Colon (tissue), 2 donors: ENCODE results near the gene COL4A2.

ENCODE experiments used
- FAIRE-seq: peaks from 2 replicates; lab custom pipeline; 2012; peaks lifted over from hg19 to GRCh38; lab: Jason Lieb, UNC
- donor health status: control.
- donor health status: control.

COL4A2 gene

GRCh38 chr13:110341445-110342244, 34.6 kb downstream of the COL4A2 start:
- FAIRE-seq = no peak

GRCh38 chr13:110342474-110342873, 35.4 kb downstream of the COL4A2 start:
- FAIRE-seq = no peak

GRCh38 chr13:110343241-110343865, 36.3 kb downstream of the COL4A2 start:
- FAIRE-seq = no peak

DNA sequence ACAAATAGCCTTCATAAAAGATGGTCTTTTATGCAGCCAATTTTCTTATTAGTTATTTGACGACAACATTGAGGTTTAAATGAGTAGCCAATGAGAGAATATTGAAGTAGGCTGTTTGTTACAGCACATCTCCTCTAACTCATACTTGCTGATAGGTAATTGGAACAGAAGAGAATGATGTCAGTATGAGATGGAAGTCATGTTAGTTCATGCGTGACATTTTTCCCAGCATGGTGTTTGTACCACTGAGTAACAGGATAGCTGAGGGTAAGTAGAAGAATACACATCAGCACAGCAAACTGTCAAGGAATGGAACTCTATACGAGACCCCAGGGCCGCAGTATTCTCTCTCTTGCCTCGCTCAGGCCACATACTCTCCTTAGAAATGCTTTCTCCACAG, 37.2 kb downstream of the COL4A2 start:
- FAIRE-seq = no peak

DNA sequence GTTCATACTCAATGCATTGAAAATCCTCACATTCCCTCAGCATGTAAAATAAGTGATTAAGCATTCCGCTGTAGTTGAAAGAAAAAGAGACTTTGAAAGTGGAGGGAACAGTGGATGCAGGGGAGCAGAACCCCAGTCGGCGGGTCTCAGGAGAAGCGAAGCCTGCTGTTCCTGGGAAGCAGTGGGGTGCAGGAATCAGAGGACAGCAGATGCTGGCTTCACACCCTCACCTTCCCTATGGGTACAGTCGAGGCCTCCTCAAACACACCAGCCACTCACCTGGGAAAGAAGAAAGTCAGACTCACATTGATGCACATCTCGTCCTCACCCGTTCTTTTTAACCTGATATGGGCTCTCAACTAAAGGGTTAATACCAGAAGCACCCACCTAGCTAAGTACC, 38.2 kb downstream of the COL4A2 start:
- no peak for FAIRE-seq

DNA sequence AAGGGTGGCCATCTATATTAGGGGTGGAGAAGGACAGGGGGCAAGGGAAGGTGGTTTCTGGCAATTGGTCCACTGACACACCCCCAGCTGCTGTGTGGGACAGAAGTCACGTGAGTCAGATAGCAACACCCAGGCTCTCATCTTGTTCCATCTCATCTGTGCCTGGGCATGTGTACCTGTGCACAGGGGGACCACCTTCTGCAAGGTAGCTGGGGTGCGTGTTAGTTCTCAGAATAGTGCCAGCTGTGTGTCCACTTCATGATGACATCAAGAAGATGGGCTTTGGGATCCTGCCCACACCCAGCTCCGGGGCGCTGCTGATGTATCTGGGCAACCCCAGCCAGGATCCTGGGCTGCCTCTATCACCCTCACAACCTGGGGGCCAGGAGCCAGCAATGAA, 38.6 kb downstream of the COL4A2 start:
- no peak for FAIRE-seq

- FAIRE-seq = no peak
These were observed 39.6 kb downstream of the COL4A2 start for GRCh38 chr13:110346661-110347067.

- no peak for FAIRE-seq
These were observed 40.0 kb downstream of the COL4A2 start for GRCh38 chr13:110347088-110347487.

DNA sequence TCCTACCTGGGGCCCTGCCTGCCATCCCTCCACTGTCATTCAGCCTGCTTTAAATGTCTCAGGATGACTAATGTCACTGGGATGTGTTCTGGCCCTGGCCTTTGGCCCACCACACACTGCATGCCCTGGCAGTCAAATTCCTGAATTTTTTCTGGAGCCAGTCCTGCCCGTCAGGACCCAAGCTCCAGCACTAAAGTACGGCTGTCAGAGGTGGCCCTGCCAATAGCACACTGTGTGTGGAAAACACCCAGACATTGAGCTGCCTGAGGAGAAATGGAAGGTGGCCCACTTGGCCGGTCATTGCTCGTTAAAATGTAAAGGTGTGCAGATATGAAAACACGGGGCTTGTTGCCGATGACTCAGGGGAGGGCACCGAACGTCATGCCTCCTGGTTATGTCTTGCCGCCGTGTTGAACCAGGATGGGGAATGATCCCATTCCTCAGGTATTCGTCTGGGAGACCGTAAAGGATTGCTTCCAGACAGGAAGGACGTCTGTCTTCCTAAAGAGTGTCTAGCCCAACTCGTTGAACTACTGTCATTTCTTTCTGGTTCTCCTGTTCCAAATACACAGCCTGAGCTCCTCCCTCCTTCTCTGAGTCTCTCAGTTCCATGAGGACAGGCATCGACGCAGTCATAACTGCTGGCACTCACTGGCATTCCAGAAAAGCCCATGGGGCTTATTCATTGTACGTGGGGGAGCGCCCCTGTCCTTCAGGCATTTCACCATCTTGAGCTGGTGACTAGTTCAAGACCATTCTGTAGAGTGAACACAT, 40.6 kb downstream of the COL4A2 start:
- no peak for FAIRE-seq

DNA sequence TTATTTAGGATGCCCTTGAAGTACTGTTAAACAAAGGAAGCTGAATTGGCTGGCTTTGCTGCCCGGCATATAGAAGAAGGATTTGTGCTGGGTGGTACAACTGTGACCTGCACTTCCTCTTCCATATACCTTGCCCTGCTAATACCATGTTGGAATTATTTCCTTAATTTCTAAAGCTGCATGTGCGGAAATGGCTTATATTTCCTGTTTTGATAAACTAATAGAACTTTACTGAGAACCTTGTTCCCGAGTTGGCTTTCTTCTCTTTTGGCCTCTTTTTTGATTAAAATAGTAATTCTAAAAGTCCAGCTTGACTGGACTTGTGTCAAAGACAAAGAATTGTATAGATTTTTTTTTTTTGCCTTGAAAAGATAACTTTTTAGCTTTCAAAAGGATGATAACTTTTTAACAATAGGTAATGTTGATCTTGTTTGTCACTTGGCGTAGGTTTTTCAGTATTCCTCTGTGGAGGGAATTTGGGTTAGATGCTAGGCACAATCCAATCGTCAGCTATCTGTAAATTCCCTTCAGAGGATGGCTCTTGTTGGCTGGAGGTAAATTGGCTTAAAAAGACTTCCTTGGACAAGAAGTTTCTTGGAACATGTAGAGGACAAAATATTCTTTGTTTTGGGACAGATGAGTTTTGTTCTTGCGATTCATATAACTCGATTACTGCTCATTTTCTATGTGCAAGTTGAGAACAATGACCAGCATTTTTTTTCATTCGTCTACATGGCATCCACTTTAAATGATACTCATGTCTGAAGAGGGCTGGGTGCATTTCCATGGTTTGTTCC, 41.4 kb downstream of the COL4A2 start:
- FAIRE-seq = no peak

DNA sequence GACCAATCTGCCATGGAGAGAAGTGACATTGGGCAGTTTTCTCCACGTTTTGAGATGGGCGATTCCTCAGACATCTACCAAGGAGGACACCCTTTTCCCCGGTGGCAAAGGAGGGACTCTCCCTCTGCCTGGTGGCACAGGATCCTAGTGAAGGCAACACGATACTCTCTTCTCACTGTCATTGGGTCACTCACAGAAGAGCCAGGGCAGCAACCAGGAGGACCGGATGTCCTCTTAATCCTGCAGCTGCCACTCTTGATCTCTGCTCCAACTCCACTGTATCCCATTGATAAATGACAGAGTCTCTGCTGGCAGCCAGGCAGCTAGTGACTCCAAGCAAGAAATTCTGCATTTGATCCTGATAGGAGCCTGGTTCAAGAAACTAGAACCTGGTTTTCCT, 42.2 kb downstream of the COL4A2 start:
- no peak for FAIRE-seq

DNA sequence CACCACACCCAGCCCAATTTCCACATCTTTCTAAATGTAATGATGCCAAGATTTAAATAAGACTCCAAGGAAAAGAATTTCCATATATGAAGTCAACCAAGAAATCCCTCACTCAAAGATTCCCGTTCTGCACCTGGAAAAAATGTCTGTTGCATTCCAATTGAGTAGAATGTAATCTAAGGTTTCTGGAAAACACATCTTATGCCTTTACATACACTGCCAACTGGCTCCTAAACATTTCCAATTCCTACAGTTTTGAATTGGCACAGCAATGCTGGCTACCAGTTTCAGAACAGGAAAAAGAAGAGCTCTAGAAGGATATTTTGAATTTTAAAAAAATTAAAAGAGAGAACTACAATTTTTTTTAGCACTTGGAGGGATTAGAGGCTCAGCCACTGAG, 43.0 kb downstream of the COL4A2 start:
- no peak for FAIRE-seq

DNA sequence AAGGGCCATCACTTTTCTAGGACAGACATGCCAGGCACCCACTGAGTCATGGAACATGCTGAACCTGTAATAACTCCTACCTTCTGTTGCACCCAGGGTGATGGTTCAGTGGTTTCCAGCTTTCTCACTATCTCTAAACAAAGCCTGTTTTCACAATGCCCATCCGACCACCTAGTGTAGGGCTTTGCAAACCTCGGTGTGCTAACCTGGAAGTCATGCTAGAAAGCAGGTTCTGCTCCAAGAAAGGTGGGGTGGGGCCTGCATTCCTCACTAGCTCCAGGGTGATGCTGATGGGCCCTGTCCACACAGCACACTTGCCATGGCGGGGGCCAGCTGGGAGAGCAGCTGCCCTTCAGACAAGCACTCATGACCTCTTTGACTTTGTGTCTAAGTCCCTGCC, 43.4 kb downstream of the COL4A2 start:
- no peak for FAIRE-seq

GRCh38 chr13:110351636-110352420, 44.7 kb downstream of the COL4A2 start:
- no peak for FAIRE-seq

DNA sequence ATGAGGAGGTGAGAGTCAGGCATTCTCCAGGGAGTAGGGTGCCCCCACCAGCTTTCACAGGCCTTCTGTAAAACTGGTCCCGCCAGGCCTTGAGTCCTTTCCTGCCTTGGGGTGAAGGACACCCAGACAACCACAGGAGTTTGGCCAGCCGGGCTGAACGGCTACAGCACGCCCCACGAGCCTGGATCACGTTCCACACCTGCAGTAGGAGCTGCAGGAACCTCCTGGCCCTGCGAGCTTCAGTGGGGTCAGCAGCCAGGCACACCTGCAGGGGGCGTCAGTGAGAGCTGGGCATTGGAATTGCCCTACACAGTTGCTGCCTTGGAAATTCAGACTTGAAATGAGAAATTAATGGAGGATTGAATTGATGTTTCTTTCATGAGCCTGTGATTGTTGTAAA, 45.7 kb downstream of the COL4A2 start:
- no peak for FAIRE-seq

DNA sequence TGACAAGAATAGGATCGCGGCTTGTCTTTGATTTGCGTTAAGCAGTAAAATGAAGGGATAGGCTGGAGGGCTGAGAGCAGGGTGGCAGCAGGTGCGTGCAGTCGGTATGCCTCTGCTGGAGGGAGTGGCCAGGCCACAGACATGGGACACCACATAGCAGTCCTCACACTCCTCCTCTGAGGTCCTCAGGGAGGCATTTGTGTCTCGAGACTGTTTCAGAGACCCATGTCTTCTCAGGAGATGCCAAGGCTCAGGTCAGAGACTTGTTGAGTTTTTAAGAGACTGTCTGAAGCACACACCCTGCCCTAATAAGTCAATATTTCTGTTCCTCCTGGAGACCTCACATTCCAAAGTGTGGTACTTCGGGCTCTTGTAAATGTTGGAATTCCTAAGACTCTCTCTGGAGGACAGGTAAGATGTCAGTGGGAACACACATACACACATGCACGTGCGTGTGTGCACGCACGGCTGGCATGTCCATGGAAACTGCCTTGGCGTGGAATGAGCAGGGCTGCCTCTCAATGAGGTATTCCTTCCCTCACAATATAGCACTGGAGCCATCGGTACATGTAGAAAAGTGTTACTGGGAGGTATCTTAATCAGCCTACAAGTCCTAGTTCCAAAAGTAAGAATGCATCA, 46.4 kb downstream of the COL4A2 start:
- FAIRE-seq = no peak

DNA sequence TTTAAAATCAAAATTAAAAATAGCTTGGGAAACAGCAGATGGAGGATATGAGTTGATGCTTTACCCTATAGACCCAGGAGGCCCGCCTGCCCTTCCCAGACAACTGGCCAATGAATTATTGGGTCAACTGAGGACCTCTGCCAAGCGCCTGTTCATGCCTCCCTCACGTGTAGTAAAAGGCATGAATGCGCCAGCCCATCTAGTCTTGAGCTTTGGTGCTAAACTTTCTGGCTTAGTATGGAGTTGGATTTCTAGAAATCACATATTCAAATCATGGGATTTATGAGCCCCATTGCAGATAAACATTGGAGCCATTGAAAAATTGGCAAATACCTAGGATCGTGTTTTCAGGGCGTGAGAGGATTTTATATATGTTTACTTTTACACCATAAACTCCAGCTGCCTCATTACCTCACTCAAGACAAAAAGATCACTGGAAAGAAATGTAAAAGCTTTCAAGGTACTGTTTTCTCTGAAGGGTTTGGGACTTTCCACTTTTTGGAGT, 47.1 kb downstream of the COL4A2 start:
- peak; percentile 57 for FAIRE-seq

DNA sequence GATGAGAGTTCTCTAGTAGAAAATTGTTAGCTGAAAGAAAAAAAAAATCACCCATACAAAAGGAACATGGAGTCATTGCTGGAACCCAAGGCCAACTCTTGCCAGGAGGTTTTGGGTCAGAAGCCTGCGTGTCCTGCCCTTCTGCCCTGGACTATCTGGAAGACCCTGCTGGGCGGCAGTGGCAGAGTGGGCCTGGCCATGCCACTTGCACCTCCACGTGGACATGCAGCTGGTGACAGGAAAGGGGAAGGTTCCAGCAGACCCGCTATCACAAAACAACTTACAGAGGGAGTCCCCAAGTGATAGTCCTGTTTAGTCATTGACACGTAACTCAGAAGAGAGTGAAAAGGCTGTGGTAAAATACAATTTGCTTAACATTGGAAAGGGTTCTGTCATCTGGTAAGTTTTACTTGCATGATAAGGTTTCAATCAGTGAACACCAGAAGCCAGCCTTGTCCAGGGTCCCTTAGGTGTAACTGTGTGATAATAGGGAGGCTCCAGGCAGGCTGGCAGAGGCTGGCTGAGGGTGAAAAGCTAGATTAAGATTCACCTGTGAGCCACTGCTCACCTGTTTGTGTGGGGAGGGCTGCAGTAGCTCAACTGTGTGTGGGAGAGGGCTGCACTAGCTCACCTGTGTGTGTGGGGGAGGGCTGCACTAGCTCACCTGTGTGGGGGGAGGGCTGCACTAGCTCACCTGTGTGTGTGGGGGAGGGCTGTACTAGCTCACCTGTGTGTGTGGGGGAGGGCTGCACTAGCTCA, 47.8 kb downstream of the COL4A2 start:
- no peak for FAIRE-seq

- FAIRE-seq = no peak
These were observed 49.3 kb downstream of the COL4A2 start for GRCh38 chr13:110356362-110356761.

GRCh38 chr13:110358381-110358780, 51.3 kb downstream of the COL4A2 start:
- FAIRE-seq = no peak
